ENCODE measurements around the gene PIK3R1. TPM values are rescaled to one million over a fixed set of nuclear protein-coding genes. Genes with fewer than 3 reads are reported as not detected.

Gene PIK3R1
- polyA plus RNA-seq, 1 experiment, result 7.6 TPM

- no peak for TF ChIP-seq CTCF (IDR thresholded peaks at IDR 0.05; ENCODE audit: low read depth, low read length)
- ChIA-PET CTCF (no interaction called here), POLR2A (no interaction called here)
- DNase-seq (ENCODE audit: low read depth, low spot score), result no peak
- H3K27me3 ChIP-seq (ENCODE audit: control insufficient read depth, insufficient read depth, low read length), result no peaks in the 10 kb centered on the region
- H3K9me3 ChIP-seq (ENCODE audit: control insufficient read depth, insufficient read depth, low read length), result no peaks in the 10 kb centered on the region
- no peak overlapping the region for H3K27ac ChIP-seq (ENCODE audit: low read depth, low read length)
- H3K4me3 ChIP-seq (ENCODE audit: low read depth, low read length), result no peak overlapping the region
These were observed 43.2 kb upstream of the PIK3R1 start for GRCh38 chr5:68172314-68172713.

- POLR2A ChIA-PET, result no interaction called here
- Histone ChIP-seq H3K4me3 (ENCODE audit: low read depth, low read length) (no peak overlapping the region), H3K9me3 (ENCODE audit: control insufficient read depth, insufficient read depth, low read length) (no peaks in the 10 kb centered on the region), H3K27ac (ENCODE audit: low read depth, low read length) (no peak overlapping the region), H3K27me3 (ENCODE audit: control insufficient read depth, insufficient read depth, low read length) (no peaks in the 10 kb centered on the region)
- TF ChIP-seq CTCF (IDR thresholded peaks at IDR 0.05; ENCODE audit: low read depth, low read length), result no peak
- DNase-seq (ENCODE audit: low read depth, low spot score), result no peak
- CTCF ChIA-PET, result interaction anchor here (0.9 kb wide), 1 partner anchor 768 kb away, joined by 3 read pairs; no protein-coding TSS in a partner anchor
These were observed 42.5 kb upstream of the PIK3R1 start for GRCh38 chr5:68173007-68173406.

- no peak overlapping the region for H3K27ac ChIP-seq (ENCODE audit: low read depth, low read length)
- no peaks in the 10 kb centered on the region for H3K27me3 ChIP-seq (ENCODE audit: control insufficient read depth, insufficient read depth, low read length)
- H3K9me3 ChIP-seq (ENCODE audit: control insufficient read depth, insufficient read depth, low read length), result no peaks in the 10 kb centered on the region
- H3K4me3 ChIP-seq (ENCODE audit: low read depth, low read length), result no peak overlapping the region
- no peak for TF ChIP-seq CTCF (IDR thresholded peaks at IDR 0.05; ENCODE audit: low read depth, low read length)
- POLR2A ChIA-PET, result no interaction called here
- DNase-seq (ENCODE audit: low read depth, low spot score), result no peak
- CTCF ChIA-PET, result interaction anchor here (1.5 kb wide), 1 partner anchor 76 kb away, joined by 4 read pairs; no protein-coding TSS in a partner anchor
These were observed 39.3 kb upstream of the PIK3R1 start for GRCh38 chr5:68176253-68176652.

- ChIA-PET POLR2A (no interaction called here), CTCF (no interaction called here)
- no peak for TF ChIP-seq CTCF (IDR thresholded peaks at IDR 0.05; ENCODE audit: low read depth, low read length)
- Histone ChIP-seq H3K27me3 (ENCODE audit: control insufficient read depth, insufficient read depth, low read length) (no peaks in the 10 kb centered on the region), H3K4me3 (ENCODE audit: low read depth, low read length) (no peak overlapping the region), H3K27ac (ENCODE audit: low read depth, low read length) (no peak overlapping the region), H3K9me3 (ENCODE audit: control insufficient read depth, insufficient read depth, low read length) (no peaks in the 10 kb centered on the region)
- no peak for DNase-seq (ENCODE audit: low read depth, low spot score)
These were observed 38.6 kb upstream of the PIK3R1 start for GRCh38 chr5:68176802-68177479.

GRCh38 chr5:68177676-68178075 is 37.9 kb upstream of the PIK3R1 start:
- no peak for TF ChIP-seq CTCF (IDR thresholded peaks at IDR 0.05; ENCODE audit: low read depth, low read length)
- Histone ChIP-seq H3K4me3 (ENCODE audit: low read depth, low read length) (no peak overlapping the region), H3K27ac (ENCODE audit: low read depth, low read length) (no peak overlapping the region), H3K27me3 (ENCODE audit: control insufficient read depth, insufficient read depth, low read length) (no peaks in the 10 kb centered on the region), H3K9me3 (ENCODE audit: control insufficient read depth, insufficient read depth, low read length) (no peaks in the 10 kb centered on the region)
- CTCF ChIA-PET, result interaction anchor here (0.6 kb wide), 1 partner anchor 99 kb away, joined by 3 read pairs; no protein-coding TSS in a partner anchor
- POLR2A ChIA-PET, result no interaction called here
- DNase-seq (ENCODE audit: low read depth, low spot score), result no peak

Measured in AG04450 (cell line).